Astrocyte of the spinal cord (primary cell): ENCODE data around the gene OS9.

ENCODE experiments used
- DNase-seq: peaks from one replicate; pipeline ENCODE4 v3.0.0; 2011; ENCODE audit warnings: low read depth, low spot score
- H3K4me3 ChIP-seq: 2 replicates; pipeline ENCODE4 v1.5.1; 2011; ENCODE audit warnings: low read depth, mild to moderate bottlenecking, low read length, moderate library complexity
- in situ Hi-C: cut with HindIII; loops from 2 replicates; pipeline ENCODE4 v1.10.0; 2017; ENCODE audit warnings: low sequenced_read_pairs
- TF ChIP-seq, protein P1 (sequence below): IDR thresholded peaks from 2 replicates; pipeline ENCODE4 v1.5.1; 2012; ENCODE audit warnings: low read depth, mild to moderate bottlenecking, low read length, inconsistent platforms

The OS9 gene

DNA sequence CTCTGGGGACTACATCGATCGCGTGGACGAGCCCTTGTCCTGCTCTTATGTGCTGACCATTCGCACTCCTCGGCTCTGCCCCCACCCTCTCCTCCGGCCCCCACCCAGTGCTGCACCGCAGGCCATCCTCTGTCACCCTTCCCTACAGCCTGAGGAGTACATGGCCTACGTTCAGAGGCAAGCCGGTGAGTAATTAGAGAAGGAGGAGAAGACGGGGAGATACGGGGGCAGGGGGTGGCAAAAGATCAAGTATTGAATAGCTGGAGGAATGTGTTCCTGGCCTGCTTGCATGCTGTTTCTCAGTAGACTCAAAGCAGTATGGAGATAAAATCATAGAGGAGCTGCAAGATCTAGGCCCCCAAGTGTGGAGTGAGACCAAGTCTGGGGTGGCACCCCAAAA, 21.9 kb downstream of the OS9 start:
- in situ Hi-C loops, result no loop called here
- no peak for DNase-seq
- TF ChIP-seq, protein P1, sequence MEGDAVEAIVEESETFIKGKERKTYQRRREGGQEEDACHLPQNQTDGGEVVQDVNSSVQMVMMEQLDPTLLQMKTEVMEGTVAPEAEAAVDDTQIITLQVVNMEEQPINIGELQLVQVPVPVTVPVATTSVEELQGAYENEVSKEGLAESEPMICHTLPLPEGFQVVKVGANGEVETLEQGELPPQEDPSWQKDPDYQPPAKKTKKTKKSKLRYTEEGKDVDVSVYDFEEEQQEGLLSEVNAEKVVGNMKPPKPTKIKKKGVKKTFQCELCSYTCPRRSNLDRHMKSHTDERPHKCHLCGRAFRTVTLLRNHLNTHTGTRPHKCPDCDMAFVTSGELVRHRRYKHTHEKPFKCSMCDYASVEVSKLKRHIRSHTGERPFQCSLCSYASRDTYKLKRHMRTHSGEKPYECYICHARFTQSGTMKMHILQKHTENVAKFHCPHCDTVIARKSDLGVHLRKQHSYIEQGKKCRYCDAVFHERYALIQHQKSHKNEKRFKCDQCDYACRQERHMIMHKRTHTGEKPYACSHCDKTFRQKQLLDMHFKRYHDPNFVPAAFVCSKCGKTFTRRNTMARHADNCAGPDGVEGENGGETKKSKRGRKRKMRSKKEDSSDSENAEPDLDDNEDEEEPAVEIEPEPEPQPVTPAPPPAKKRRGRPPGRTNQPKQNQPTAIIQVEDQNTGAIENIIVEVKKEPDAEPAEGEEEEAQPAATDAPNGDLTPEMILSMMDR, result no peak
- no peak overlapping the region for H3K4me3 ChIP-seq

DNA sequence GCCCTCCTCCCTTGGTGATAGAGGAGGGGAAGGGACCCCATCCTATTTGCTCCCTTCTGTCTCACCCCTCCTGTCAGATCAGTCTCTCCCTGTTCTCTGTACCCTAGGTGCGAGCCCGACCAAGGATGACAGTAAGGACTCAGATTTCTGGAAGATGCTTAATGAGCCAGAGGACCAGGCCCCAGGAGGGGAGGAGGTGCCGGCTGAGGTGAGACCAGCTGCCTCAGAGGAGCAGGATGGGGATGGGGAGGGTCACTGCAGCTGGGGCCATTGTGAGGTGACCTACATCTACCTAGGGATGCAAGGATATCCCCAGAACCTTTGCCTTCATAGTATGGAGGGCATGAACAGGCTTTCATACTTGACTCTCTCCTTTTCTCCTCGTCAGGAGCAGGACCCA, 22.4 kb downstream of the OS9 start:
- TF ChIP-seq, protein P1, result no peak
- DNase-seq, result no peak
- in situ Hi-C loops, result no loop called here
- H3K4me3 ChIP-seq, result no peak overlapping the region

DNA sequence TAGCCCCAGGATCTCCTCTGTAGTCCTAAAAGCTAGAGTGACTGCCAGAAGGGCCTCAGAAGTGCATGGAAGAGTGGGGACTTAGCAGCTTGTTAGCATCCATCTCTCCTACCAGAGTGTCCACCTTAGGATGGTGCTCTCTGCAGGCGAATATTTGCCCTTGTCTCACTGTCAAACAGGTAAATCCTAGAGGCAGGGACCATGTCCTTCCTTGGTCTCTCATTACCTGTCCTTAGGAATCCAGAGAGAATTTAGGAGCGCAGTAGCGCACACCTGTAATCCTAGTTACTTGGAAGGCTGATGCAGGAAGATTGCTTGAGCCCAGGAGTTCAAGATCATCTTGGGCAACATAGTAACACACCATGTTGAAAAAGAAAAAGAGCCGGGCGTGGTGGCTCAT, 23.2 kb downstream of the OS9 start:
- in situ Hi-C loops, result no loop called here
- TF ChIP-seq, protein P1, result no peak
- no peak for DNase-seq
- H3K4me3 ChIP-seq, result no peak overlapping the region

DNA sequence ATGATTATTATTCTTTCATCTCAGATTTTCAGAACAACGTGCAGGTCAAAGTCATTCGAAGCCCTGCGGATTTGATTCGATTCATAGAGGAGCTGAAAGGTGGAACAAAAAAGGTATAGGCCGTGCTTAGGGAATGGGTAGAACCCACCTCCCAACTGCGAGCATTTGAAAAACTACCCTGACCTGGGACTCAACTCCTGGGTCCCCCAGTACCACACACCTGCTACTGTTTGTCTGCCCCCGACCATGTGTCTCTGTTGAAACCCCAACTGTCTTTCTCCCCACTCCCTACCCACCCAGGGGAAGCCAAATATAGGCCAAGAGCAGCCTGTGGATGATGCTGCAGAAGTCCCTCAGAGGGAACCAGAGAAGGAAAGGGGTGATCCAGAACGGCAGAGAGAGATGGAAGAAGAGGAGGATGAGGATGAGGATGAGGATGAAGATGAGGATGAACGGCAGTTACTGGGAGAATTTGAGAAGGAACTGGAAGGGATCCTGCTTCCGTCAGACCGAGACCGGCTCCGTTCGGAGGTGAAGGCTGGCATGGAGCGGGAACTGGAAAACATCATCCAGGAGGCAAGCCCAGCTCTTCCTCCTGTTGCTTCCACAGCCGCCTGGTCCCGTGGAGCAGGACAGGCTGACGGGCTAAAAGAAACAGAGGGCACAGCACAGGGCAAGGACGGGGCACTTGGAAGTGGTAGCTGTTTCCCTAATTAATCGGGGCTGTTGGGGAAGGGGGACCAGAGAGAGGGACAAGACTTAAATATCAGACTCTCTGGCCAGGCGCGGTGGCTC, 24.1 kb downstream of the OS9 start:
- no peak for DNase-seq
- no peak overlapping the region for H3K4me3 ChIP-seq
- TF ChIP-seq, protein P1, result no peak
- in situ Hi-C loops, result no loop called here

DNA sequence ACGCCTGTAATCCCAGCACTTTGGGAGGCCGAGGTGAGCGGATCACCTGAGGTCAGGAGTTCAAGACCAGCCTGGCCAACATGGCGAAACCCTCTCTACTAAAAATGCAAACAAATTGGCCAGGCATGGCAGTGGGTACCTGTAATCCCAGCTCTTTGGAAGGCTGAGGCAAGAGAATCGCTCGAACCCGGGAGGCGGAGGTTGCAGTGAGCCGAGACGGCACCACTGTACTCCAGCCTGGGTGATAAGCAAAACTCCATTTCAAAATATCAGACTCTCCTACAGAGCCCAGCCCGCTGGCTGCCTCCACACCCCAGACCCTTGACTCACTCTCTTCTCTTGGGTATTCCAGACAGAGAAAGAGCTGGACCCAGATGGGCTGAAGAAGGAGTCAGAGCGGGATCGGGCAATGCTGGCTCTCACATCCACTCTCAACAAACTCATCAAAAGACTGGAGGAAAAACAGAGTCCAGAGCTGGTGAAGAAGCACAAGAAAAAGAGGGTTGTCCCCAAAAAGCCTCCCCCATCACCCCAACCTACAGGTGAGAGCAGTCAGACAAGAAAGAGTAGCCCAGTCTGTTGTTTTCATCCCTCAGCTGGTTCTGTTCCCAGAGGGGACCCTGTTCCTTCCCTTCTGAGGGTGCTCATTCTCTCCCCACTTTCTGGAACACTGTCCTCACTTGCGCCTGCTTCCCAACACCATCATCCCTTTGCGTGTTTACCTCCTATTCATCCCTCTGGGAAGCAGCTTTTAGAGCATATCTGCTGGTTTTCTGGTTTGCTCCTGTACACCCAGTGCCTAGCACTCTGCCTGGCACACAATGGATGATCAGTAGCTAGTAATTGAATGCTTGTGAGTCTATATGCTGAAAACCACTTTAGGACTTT, 25.0 kb downstream of the OS9 start:
- DNase-seq, result no peak
- in situ Hi-C loops, result no loop called here
- H3K4me3 ChIP-seq, result no peak overlapping the region
- TF ChIP-seq, protein P1, result no peak

DNA sequence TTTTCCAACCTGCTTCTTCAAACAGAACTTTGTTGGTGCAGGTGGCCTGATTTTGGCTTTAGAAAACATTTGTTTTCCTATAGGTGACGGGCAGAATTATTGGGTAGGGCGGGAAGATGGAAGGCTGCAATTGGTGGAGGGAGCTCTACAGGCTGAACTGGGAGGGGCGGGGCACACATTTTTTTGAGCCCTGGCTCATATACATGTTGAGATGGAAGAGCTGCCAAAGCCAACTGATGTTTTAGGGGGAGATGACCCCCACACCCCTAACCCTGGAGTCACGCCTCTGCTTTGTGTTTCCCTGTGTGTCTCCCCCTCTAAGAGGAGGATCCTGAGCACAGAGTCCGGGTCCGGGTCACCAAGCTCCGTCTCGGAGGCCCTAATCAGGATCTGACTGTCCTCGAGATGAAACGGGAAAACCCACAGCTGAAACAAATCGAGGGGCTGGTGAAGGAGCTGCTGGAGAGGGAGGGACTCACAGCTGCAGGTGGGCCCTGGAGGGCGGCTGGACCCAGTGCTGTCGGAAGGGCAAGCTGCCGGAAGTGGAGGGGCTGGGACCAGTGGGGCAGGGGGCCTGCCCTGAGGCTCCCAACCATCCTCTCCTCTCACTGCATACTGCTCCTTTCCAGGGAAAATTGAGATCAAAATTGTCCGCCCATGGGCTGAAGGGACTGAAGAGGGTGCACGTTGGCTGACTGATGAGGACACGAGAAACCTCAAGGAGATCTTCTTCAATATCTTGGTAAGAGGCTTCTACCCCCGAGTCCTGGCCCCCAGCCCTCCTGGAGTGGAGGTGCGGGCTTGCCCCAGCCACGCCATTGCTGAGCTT, 26.1 kb downstream of the OS9 start:
- H3K4me3 ChIP-seq, result no peak overlapping the region
- no peak for DNase-seq
- in situ Hi-C loops, result no loop called here
- TF ChIP-seq, protein P1, result no peak
